Measurements from ENCODE around the gene GPR15. TPM values are rescaled to one million over a fixed set of nuclear protein-coding genes. Genes with fewer than 3 reads are reported as not detected.

Gene GPR15
- total and polyA plus RNA-seq, 10 of the 15 experiments (the other 5 are each of a cell fraction or from before 2014, with no cell fraction given): 70.7 to 150 (median 115) TPM

GRCh38 chr3:98532709-98533571 lies 1.2 kb downstream of the GPR15 start:
- H3K4me2 ChIP-seq (ENCODE audit: control insufficient read depth, insufficient read depth): peak overlapping the region; percentile 67
- CTCF ChIA-PET: interaction anchor here (0.7 to 6.3 kb wide), 12 partner anchors 13 to 201 kb away, joined by 3 to 40 read pairs (median 6); no protein-coding TSS in a partner anchor
- FAIRE-seq: peak; percentile 54
- SMC1A ChIA-PET (ENCODE audit: uncharacterized antibody, unreplicated experiment): interaction anchor here (0.6 to 13.1 kb wide), 13 partner anchors 9 to 298 kb away, joined by 3 to 603 read pairs (median 4); partner anchors contain the start of gene CLDND1
- peak; percentile 3 for ATAC-seq
- intact Hi-C loops (cut with micrococcal nuclease; ENCODE audit: unreplicated experiment): loop anchor here (5.0 kb wide), 1 partner anchor 199 kb away; no protein-coding TSS in a partner anchor
- WGBS (ENCODE audit: insufficient coverage, insufficient replicate concordance, low lambda C conversion rate, missing lambda C conversion rate): under 1% methylated on average over 6 of the region's 6 CpGs
- no peaks in the 10 kb centered on the region for H3K9me3 ChIP-seq (replicated peaks; ENCODE audit: control insufficient read depth, insufficient read depth, low read length)
- peaks cover under 1% of the 10 kb centered on the region; the same call in 1 of the 2 replicates for H3K4me1 ChIP-seq (ENCODE audit: control insufficient read depth, insufficient read depth, low read length)
- peaks cover 3 to 4% of the 10 kb centered on the region in 2 experiments; a peak in 3 of 4 replicates for H3K36me3 ChIP-seq (ENCODE audit: control insufficient read depth in 2 of 2, insufficient read depth in 2 of 2, low read length in 1 of 2)
- no peaks in the 10 kb centered on the region for H3K27me3 ChIP-seq (replicated peaks in 1 of 2; ENCODE audit: control insufficient read depth in 2 of 2, insufficient read depth in 2 of 2, low read length in 1 of 2)
- POLR2A ChIA-PET: interaction anchor here (1.1 to 11.8 kb wide), 4 partner anchors 10 to 37 kb away, joined by 3 to 350 read pairs (median 8); partner anchors contain the start of gene CLDND1
- H3K9ac ChIP-seq (ENCODE audit: control insufficient read depth, insufficient read depth, low read length): peak overlapping the region; percentile 94
- peak overlapping the region; percentile 81 for H3K4me3 ChIP-seq
- no peak for DNase-seq (ENCODE audit: low read depth, low spot score)
- no TSS peak for BruUV-seq (replicated peaks)
- in situ Hi-C loops (cut with MboI): no loop called here
- H3K27ac ChIP-seq (ENCODE audit: control insufficient read depth, insufficient read depth): peak overlapping the region; percentile 97
- no peak overlapping the region for H2AFZ ChIP-seq (ENCODE audit: control insufficient read depth, low read depth, low read length)
- H3K79me2 ChIP-seq (ENCODE audit: control insufficient read depth, insufficient read depth, low read length): peaks cover 96% of the 10 kb centered on the region
- RAD21 ChIA-PET (ENCODE audit: unreplicated experiment): interaction anchor here (1.0 to 13.1 kb wide), 9 partner anchors 9 to 206 kb away, joined by 3 to 511 read pairs (median 9); partner anchors contain the start of genes CLDND1 and CPOX
- no peaks in the 10 kb centered on the region for H4K20me1 ChIP-seq (ENCODE audit: control insufficient read depth, insufficient read depth)
- TF ChIP-seq PKNOX1 (IDR thresholded peaks at IDR 0.05) (peak; percentile 56; the same call in 1 of the 2 replicates), MLLT1 (IDR thresholded peaks at IDR 0.05) (peak; percentile 66), RCOR1 (conservative IDR thresholded peaks at IDR 0.05; ENCODE audit: low read depth, low read length) (no peak), CHD1 (IDR thresholded peaks at IDR 0.05; ENCODE audit: low read depth, low read length) (peak; percentile 75; the same call in 1 of the 2 replicates), POLR2AphosphoS5 (IDR thresholded peaks at IDR 0.05; ENCODE audit: low read length) (peak; percentile 78), MAX (IDR thresholded peaks at IDR 0.05; ENCODE audit: low read depth, low read length) (0 out of 2 replicates have a peak, but pooled peaks have one; percentile 24), LARP7 (IDR thresholded peaks at IDR 0.05) (0 out of 2 replicates have a peak, but pooled peaks have one; percentile 40), SMC3 (IDR thresholded peaks at IDR 0.05; ENCODE audit: borderline replicate concordance, low read length) (no peak), CREB1 (IDR thresholded peaks at IDR 0.05; ENCODE audit: low read depth) (peak; percentile 34; the same call in 1 of the 2 replicates), ZBTB4 (CRISPR knock-in tag; IDR thresholded peaks at IDR 0.05) (peak; percentile 78; the same call in 1 of the 2 replicates), NFIC (IDR thresholded peaks at IDR 0.05; ENCODE audit: low read depth, low read length) (peak; percentile 33; the same call in 1 of the 2 replicates), RFX5 (IDR thresholded peaks at IDR 0.05; ENCODE audit: low read depth, low read length) (no peak), FOXM1 (IDR thresholded peaks at IDR 0.05; ENCODE audit: low read depth, low read length) (no peak), IRF3 (IDR thresholded peaks at IDR 0.05) (no peak), ZBED1 (IDR thresholded peaks at IDR 0.05; ENCODE audit: borderline replicate concordance) (no peak)

Measured in GM12878 (cell line).